Measurements from ENCODE around the gene ESYT3. TPM values are rescaled to one million over a fixed set of nuclear protein-coding genes. Genes with fewer than 3 reads are reported as not detected.

ESYT3 gene
- total and polyA plus RNA-seq, 9 donors, result 0.48 to 2.0 (median 0.77) TPM

DNA sequence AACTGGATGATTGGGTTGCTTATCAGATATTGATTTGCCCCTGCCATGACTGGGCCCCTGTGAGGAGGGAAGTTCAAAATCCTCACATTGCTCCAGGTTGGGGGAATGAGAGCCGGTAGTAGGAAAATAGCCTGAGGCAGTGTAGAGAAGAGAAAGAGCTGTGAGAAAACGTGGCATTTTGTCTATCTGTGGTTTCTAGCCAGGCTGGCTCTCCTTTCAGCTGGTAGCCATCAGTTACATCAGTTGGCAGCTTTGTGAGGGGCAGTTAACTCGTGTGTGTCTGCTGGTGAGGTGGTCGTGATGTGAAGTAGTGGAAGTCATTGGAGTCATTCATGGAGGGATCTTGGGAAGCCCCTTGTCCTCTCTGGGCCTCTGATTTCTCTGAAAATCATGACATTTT lies 5.2 kb downstream of the ESYT3 start:
- DNase-seq, result no peak
- Histone ChIP-seq H3K4me3 (no peak overlapping the region), H3K36me3 (no peaks in the 10 kb centered on the region), H3K27me3 (no peaks in the 10 kb centered on the region), H3K4me1 (ENCODE audit: insufficient read depth) (peaks cover 5% of the 10 kb centered on the region), H3K9me3 (no peaks in the 10 kb centered on the region), H3K27ac (no peak overlapping the region)
- no peak for TF ChIP-seq EP300 (IDR thresholded peaks at IDR 0.05)
- TF ChIP-seq, protein P1, sequence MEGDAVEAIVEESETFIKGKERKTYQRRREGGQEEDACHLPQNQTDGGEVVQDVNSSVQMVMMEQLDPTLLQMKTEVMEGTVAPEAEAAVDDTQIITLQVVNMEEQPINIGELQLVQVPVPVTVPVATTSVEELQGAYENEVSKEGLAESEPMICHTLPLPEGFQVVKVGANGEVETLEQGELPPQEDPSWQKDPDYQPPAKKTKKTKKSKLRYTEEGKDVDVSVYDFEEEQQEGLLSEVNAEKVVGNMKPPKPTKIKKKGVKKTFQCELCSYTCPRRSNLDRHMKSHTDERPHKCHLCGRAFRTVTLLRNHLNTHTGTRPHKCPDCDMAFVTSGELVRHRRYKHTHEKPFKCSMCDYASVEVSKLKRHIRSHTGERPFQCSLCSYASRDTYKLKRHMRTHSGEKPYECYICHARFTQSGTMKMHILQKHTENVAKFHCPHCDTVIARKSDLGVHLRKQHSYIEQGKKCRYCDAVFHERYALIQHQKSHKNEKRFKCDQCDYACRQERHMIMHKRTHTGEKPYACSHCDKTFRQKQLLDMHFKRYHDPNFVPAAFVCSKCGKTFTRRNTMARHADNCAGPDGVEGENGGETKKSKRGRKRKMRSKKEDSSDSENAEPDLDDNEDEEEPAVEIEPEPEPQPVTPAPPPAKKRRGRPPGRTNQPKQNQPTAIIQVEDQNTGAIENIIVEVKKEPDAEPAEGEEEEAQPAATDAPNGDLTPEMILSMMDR (IDR thresholded peaks at IDR 0.05), result no peak
- TF ChIP-seq POLR2A (IDR thresholded peaks at IDR 0.05), result no peak
- WGBS, 3 donors, result 67 to 72% (median 67%) methylated on average over 4 of the region's 4 CpGs
- intact Hi-C loops (cut with DNase I), result no loop called here

DNA sequence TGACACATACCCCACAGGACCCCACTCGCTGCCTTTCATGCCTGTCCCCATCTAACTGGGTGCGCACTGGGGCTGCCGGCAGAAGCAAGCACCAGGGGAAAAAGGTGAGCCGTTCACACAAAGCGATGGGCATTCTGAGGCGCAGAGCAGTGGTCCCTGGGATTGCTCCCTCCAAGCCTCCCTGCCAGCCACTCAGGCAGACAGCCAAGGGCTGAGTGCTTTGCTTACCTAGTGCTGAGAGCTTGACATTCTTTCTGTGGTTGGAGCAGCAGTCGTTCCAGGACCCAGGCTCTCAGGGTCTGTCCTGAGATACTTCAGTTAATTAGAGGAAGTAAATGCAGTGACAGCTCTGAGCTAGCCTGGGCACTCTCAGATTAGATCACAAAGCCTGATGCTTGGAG lies 5.7 kb downstream of the ESYT3 start:
- WGBS, 3 donors, result 81 to 86% (median 85%) methylated on average over 7 of the region's 7 CpGs

DNA sequence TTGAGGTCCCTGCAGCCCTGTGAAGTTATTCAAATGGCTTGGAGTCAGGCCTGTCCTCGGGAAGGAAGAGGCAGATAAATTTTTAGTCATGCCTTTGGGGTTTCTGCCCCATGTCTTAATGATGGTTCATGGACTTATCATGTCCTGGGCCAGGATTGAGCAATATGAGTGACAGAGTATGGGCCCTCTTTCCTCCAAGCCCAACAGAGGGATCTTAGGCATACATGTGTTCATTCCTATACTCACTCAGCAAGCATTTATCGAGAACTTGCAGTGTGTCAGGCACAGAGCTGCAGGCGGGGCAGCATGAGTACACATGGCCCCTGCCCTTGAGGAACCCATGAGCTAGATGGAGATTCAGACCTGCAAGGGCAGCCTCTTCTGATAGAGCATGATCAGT lies 6.2 kb downstream of the ESYT3 start:
- no peaks in the 10 kb centered on the region for H3K36me3 ChIP-seq
- H3K27ac ChIP-seq, result no peak overlapping the region
- peaks cover 2% of the 10 kb centered on the region for H3K4me1 ChIP-seq (ENCODE audit: insufficient read depth)
- WGBS, 3 donors, result 85 to 87% (median 85%) methylated on average over 3 of the region's 3 CpGs
- no peak for TF ChIP-seq EP300 (IDR thresholded peaks at IDR 0.05)
- H3K27me3 ChIP-seq, result no peaks in the 10 kb centered on the region
- H3K4me3 ChIP-seq, result no peak overlapping the region
- no peak for DNase-seq
- intact Hi-C loops (cut with DNase I), result no loop called here
- no peaks in the 10 kb centered on the region for H3K9me3 ChIP-seq

More for the DNA sequence above, 5.7 kb downstream of the ESYT3 start:
- intact Hi-C loops (cut with DNase I), result no loop called here
- Histone ChIP-seq H3K4me1 (ENCODE audit: insufficient read depth) (peaks cover 5% of the 10 kb centered on the region), H3K4me3 (no peak overlapping the region), H3K9me3 (no peaks in the 10 kb centered on the region), H3K27ac (no peak overlapping the region), H3K27me3 (no peaks in the 10 kb centered on the region), H3K36me3 (no peaks in the 10 kb centered on the region)
- TF ChIP-seq, protein P1 (IDR thresholded peaks at IDR 0.05), result no peak
- TF ChIP-seq EP300 (IDR thresholded peaks at IDR 0.05) (no peak), POLR2A (IDR thresholded peaks at IDR 0.05) (no peak)
- DNase-seq, result no peak

DNA sequence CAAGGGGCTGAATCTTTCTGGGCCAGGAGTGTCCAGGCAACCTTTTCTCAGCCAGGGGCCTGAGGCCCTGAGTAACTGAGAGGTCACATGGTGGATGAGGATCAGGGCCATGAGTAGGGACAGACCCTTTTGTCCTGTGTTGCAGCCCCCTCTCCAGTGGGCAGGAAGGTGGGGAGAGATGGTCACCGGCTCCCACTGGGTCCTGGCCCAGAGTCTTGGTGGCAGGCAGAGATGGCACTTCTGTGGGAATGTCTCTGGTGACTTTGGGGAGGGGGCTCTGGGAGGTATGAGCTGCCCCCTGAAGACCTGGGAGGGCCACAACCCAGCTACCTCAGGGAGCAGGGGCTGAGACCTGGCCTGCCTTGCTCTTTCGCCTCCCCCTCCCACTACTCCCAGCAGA lies 6.8 kb downstream of the ESYT3 start:
- Histone ChIP-seq H3K9me3 (no peaks in the 10 kb centered on the region), H3K4me3 (no peak overlapping the region), H3K27ac (no peak overlapping the region), H3K36me3 (no peaks in the 10 kb centered on the region), H3K4me1 (ENCODE audit: insufficient read depth) (no peaks in the 10 kb centered on the region), H3K27me3 (no peaks in the 10 kb centered on the region)
- TF ChIP-seq, protein P1 (IDR thresholded peaks at IDR 0.05), result no peak
- TF ChIP-seq POLR2A (IDR thresholded peaks at IDR 0.05) (no peak), EP300 (IDR thresholded peaks at IDR 0.05) (no peak)
- intact Hi-C loops (cut with DNase I), result no loop called here
- WGBS, 3 donors, result 89 to 100% (median 94%) methylated on average over 1 to 2 of the region's 2 CpGs
- no peak for DNase-seq

DNA sequence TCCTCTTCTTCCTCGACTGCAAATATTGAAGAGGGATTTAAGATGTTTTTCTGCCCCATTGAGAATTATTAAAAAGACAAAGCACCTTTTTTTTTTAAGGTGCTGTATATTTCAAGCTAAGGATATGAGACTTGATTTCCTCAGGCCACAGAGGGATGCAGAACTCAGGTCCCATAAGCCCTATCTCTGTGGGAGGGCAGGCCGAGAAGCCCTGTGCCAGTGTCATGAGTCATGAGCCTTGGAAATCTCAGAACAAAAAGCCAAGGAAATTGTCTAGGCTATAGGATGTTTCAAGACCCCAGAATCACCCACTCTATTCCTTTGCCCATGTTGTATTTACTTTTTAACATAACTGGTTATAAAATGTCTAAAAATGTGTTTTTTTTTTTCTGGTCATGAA lies 7.3 kb downstream of the ESYT3 start:
- intact Hi-C loops (cut with DNase I), result no loop called here
- WGBS, 3 donors, result 49 to 61% (median 60%) methylated on average over 2 of the region's 2 CpGs

More for the DNA sequence above, 7.3 kb downstream of the ESYT3 start:
- Histone ChIP-seq H3K36me3 (no peaks in the 10 kb centered on the region), H3K9me3 (no peaks in the 10 kb centered on the region), H3K4me1 (ENCODE audit: insufficient read depth) (no peaks in the 10 kb centered on the region), H3K4me3 (no peak overlapping the region), H3K27ac (no peak overlapping the region), H3K27me3 (no peaks in the 10 kb centered on the region)
- TF ChIP-seq POLR2A (IDR thresholded peaks at IDR 0.05), result no peak
- TF ChIP-seq EP300 (IDR thresholded peaks at IDR 0.05), result no peak
- TF ChIP-seq, protein P1 (IDR thresholded peaks at IDR 0.05), result no peak
- no peak for DNase-seq
